HG03457 (cell line): ENCODE measurements around the gene NELFE.
"Not testable (repeated sequence)": the region's sequence is repeated elsewhere in the genome, so short reads cannot be mapped to it uniquely, and the experiment has no call there.

Experiments
- ATAC-seq: cut with Tn5 transposase; IDR thresholded peaks from one replicate; pipeline ENCODE4 v1.9.1; 2021; ENCODE audit warnings: moderate number of reproducible peaks; ENCODE audit not compliant: unreplicated experiment

NELFE gene

GRCh38 chr6:31976065-31976464 lies 17.3 kb upstream of the NELFE start:
- ATAC-seq, result not testable (repeated sequence)

GRCh38 chr6:31972709-31973350 lies 14.1 kb upstream of the NELFE start:
- ATAC-seq, result peak; percentile 2

GRCh38 chr6:31971993-31972708 lies 13.4 kb upstream of the NELFE start, which contains the start of gene DXO:
Gene DXO (minus strand): TSS chr6:31972138. CDS start chr6:31971675, 463 bp downstream.
- peak; percentile 66 for ATAC-seq

GRCh38 chr6:31971279-31971992 lies 12.7 kb upstream of the NELFE start:
- ATAC-seq, result no peak

- ATAC-seq, result no peak
Measured at GRCh38 chr6:31970604-31971271, 12.0 kb upstream of the NELFE start.

GRCh38 chr6:31969712-31970603 lies 11.2 kb upstream of the NELFE start:
- no peak for ATAC-seq

- no peak for ATAC-seq
Measured at GRCh38 chr6:31968791-31969711, 10.3 kb upstream of the NELFE start.

GRCh38 chr6:31968326-31968725 lies 9.6 kb upstream of the NELFE start:
- no peak for ATAC-seq

- no peak for ATAC-seq
Measured at GRCh38 chr6:31967926-31968320, 9.2 kb upstream of the NELFE start.

- ATAC-seq, result no peak
Measured at GRCh38 chr6:31966997-31967925, 8.5 kb upstream of the NELFE start.

GRCh38 chr6:31966506-31966905 lies 7.7 kb upstream of the NELFE start:
- no peak for ATAC-seq

GRCh38 chr6:31965700-31966099 lies 6.9 kb upstream of the NELFE start:
- ATAC-seq, result no peak

- ATAC-seq, result no peak
Measured at GRCh38 chr6:31963921-31964320, 5.2 kb upstream of the NELFE start.

- no peak for ATAC-seq
Measured at GRCh38 chr6:31961616-31962015, 2.8 kb upstream of the NELFE start.

GRCh38 chr6:31958412-31958740 lies 395 bp downstream of the NELFE start:
- ATAC-seq, result peak; percentile 7

- no peak for ATAC-seq
Measured at GRCh38 chr6:31956796-31957195, 2.0 kb downstream of the NELFE start.

- no peak for ATAC-seq
Measured at GRCh38 chr6:31954511-31954910, 4.3 kb downstream of the NELFE start.

- ATAC-seq, result no peak
Measured at GRCh38 chr6:31952890-31953289, 5.9 kb downstream of the NELFE start.
